ENCODE results near the gene GNG12.

The GNG12 gene

GRCh38 chr1:67832737-67833601 lies at the start of gene GNG12:
TSS of gene GNG12 (minus strand) at chr1:67833467. CDS start at chr1:67707686, 125,781 bp downstream.
- H3K4me3 ChIP-seq (ENCODE audit: low read depth, low read length): peak within 1 kb of the TSS; percentile 36
- DNase-seq (ENCODE audit: low read depth): no peak
- no peak for TF ChIP-seq CTCF (IDR thresholded peaks at IDR 0.05; ENCODE audit: low read depth, low read length, missing control alignments)

DNA sequence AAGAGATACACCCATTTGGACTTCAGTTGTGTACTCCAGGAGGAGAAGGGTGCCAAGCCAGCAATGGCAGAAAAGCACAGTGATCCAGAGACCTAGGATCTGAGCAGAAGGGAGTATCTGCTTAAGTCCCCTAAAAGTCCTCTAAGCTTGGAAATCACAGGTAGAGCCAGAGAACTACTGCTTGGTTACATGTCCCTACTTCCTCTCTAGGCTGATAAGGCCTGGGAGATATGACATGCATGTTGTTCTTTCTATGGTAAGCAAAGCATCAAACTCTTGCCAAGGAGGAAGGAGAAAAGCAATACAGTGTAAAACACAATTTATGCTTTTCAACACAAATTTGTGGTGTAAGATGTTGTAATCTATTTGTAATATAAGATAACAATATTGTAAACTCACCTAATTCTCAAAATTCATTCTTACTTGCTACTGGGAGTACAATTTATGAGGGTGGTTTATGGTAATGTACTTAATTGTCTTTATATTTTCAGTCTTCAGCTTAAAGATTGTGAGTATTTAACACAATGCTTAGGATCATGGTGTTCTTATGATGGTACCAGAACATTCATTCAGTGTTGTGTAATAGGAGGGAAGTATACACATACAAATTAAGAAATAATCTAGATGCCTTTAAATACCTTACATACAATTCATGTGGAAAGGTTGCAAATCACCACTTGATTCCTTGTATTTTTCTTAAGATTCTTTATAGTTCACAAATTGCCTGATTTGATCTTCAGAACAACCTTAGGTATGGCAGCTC lies 49.1 kb upstream of the GNG12 start:
- TF ChIP-seq CTCF (IDR thresholded peaks at IDR 0.05; ENCODE audit: low read depth, low read length, missing control alignments): no peak
- H3K4me3 ChIP-seq (ENCODE audit: low read depth, low read length): no peak overlapping the region
- DNase-seq (ENCODE audit: low read depth): no peak

GRCh38 chr1:67880056-67880601 lies 46.9 kb upstream of the GNG12 start:
- no peak for DNase-seq (ENCODE audit: low read depth)
- H3K4me3 ChIP-seq (ENCODE audit: low read depth, low read length): no peak overlapping the region
- no peak for TF ChIP-seq CTCF (IDR thresholded peaks at IDR 0.05; ENCODE audit: low read depth, low read length, missing control alignments)

- H3K4me3 ChIP-seq (ENCODE audit: low read depth, low read length): no peak overlapping the region
- no peak for DNase-seq (ENCODE audit: low read depth)
- TF ChIP-seq CTCF (IDR thresholded peaks at IDR 0.05; ENCODE audit: low read depth, low read length, missing control alignments): no peak
Observed at GRCh38 chr1:67879485-67879884, 46.2 kb upstream of the GNG12 start.

DNA sequence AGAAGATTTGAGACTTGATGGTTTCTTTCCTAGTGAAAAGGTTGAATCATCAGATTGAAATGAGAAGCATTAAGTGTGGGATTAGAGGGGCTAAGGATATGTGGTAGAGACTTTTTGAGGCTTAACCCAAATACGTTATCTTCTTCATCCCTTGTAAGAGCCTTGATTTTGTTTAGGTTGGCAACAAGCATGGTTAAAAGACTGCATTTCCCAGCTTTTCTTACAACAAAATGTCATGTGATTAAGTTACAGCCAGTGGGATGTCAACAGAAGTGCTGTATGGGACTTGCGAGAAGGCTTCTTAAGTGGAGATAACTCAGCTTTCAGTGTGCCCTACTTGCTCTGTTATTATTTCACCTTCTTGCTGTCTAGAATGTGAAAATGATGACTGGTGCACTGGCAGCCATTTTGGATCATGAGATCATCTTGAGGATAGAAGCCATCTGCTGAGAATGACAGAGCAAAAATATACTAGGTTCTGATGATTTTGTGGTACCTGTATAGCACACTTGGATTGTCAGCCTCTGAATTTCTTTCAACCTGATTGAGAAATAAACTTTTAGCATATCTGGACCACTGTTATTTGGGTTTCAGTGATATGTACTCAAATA lies 41.3 kb upstream of the GNG12 start:
- no peak overlapping the region for H3K4me3 ChIP-seq (ENCODE audit: low read depth, low read length)
- TF ChIP-seq CTCF (IDR thresholded peaks at IDR 0.05; ENCODE audit: low read depth, low read length, missing control alignments): no peak
- no peak for DNase-seq (ENCODE audit: low read depth)

- TF ChIP-seq CTCF (IDR thresholded peaks at IDR 0.05; ENCODE audit: low read depth, low read length, missing control alignments): no peak
Observed at GRCh38 chr1:67869233-67869632, 36.0 kb upstream of the GNG12 start.

More at GRCh38 chr1:67869233-67869632, 36.0 kb upstream of the GNG12 start:
- H3K4me3 ChIP-seq (ENCODE audit: low read depth, low read length): no peak overlapping the region
- DNase-seq (ENCODE audit: low read depth): no peak

All from GM12864 (cell line).